ENCODE results near the gene DEPP1.

Gene DEPP1

DNA sequence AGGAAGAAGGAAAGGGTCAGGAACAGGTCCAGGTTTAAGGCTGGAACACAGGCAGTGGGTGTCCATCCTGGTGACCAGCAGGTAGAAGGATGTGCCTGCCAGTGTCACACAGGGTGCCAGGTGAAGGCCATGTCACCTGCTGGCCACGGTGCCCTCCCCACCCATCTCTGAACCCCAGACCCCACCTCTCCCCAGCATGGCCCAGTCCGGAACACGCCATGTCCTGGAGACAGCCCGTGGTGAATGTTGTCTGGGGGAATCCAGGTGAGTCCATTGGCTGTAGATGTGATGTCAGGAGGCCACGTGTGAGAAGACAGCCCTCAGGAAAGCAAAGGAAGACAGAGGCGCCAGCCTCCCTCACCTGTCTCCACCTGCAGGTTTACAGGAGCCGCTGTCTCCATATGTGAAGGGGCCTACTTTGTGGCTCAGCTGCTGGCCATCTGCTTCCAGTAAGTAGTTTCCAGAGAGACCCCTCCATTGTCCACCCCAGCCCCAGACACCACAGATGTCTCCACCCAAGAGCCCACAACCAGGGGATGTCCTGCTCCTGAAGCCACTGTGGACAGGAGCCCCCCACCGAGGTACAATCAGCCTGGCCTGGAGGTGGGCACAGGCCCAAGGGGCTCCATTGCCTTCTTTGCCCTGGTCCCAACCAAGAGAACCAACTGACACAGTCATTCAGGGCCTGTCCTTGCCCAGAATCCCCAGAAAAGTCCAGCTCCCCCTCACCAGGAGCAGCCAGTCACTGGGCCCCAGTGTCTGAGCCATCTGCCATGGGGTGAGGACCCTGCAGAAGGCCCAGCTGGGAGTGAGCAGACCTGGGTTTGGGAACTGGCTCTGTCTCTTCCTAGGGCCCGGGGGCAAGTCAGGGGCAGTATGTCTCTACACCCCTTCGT, 46.7 kb downstream of the DEPP1 start:
- DNase-seq: no peak

DNA sequence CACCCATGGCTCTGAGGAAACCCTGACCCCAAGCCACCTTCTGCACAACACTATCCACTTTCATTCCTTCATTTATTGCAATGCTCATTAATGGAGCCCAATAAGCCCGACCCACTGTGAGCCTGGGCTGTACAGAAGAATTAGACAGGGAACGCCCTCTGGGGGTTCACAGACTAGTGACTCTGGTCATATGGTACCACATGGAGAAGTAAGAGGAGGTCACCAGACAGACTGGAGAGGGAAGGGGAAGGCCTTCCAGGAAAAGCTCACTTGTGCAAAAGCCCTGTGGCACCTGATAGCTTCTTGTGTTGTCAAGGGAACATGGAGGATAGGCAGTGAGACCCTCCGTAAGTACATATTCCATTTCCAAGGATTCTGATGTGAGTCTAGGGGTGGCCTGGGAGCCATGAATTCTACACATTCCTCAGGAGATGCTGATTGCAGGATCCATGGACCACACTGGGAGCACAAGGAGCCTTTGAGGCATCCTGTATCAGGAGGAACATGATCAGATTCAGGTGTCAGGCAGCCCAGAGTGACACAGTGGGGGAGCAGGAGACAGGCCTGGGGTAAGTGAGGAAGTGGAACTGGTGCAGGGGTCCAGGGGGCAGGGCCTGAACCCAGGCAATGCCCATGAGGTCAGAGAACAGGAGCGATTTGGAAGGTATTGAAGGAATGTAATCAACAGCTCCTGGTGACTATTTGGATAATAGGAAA, 47.5 kb downstream of the DEPP1 start:
- no peak for DNase-seq

- no peak for DNase-seq
Observed at GRCh38 chr10:44929356-44930255, 49.0 kb downstream of the DEPP1 start.

- no peak for DNase-seq
Observed at GRCh38 chr10:44928462-44928861, 50.1 kb downstream of the DEPP1 start.

GRCh38 chr10:44927352-44927751, 51.3 kb downstream of the DEPP1 start:
- DNase-seq: no peak

- DNase-seq: no peak
Observed at GRCh38 chr10:44926751-44927351, 51.8 kb downstream of the DEPP1 start.

Data from stimulated activated CD4-positive, alpha-beta T cell treated with anti-CD3 and anti-CD28 coated beads, Interleukin-4, amount 100 ng/mL, for 1 hour (primary cell).